H9 (cell line): Measurements from ENCODE around the gene B4GALT3. TPM values are rescaled to one million over a fixed set of nuclear protein-coding genes. Genes with fewer than 3 reads are reported as not detected.

Experiments
- DNase-seq: peaks from one replicate; pipeline ENCODE4 v3.0.0-alpha.2; 2017
- H2AFZ ChIP-seq: one replicate; pipeline ENCODE4 v1.6.1; 2013; ENCODE audit warnings: mild to moderate bottlenecking, low read length, control low read depth, moderate library complexity
- H2AK5ac ChIP-seq: 2 replicates; pipeline ENCODE4 v1.6.1; 2013; ENCODE audit warnings: low read length, control low read depth, mixed read lengths; ENCODE audit not compliant: insufficient read length
- H2BK120ac ChIP-seq: one replicate; pipeline ENCODE4 v1.6.1; 2013; ENCODE audit warnings: low read depth, mild to moderate bottlenecking, low read length, control low read depth, inconsistent platforms; ENCODE audit not compliant: poor library complexity, severe bottlenecking
- H2BK12ac ChIP-seq: 2 replicates; pipeline ENCODE4 v1.6.1; 2013; ENCODE audit warnings: low read length, control low read depth, mixed read lengths, low read depth; ENCODE audit not compliant: insufficient read length
- H2BK15ac ChIP-seq: 2 replicates; pipeline ENCODE4 v1.6.1; 2013; ENCODE audit warnings: low read depth, low read length, control low read depth
- H2BK20ac ChIP-seq: one replicate; pipeline ENCODE4 v1.6.1; 2013; ENCODE audit warnings: low read depth, mild to moderate bottlenecking, low read length, control low read depth, inconsistent platforms; ENCODE audit not compliant: poor library complexity, severe bottlenecking
- H2BK5ac ChIP-seq: 2 replicates; pipeline ENCODE4 v1.6.1; 2013; ENCODE audit warnings: low read length, control low read depth, mixed read lengths; ENCODE audit not compliant: insufficient read length
- H3K14ac ChIP-seq: 2 replicates; pipeline ENCODE4 v1.6.1; 2013; ENCODE audit warnings: low read length, control low read depth; ENCODE audit not compliant: insufficient read depth
- H3K18ac ChIP-seq: 2 replicates; pipeline ENCODE4 v1.6.1; 2013; ENCODE audit warnings: low read depth, mild to moderate bottlenecking, mixed read lengths, low read length, control low read depth; ENCODE audit not compliant: insufficient read length
- H3K23ac ChIP-seq: 2 replicates; pipeline ENCODE4 v1.6.1; 2013; ENCODE audit warnings: low read length, control low read depth, mixed read lengths, low read depth; ENCODE audit not compliant: insufficient read length
- H3K23me2 ChIP-seq: 2 replicates; pipeline ENCODE4 v1.6.1; 2013; ENCODE audit warnings: low read depth, mild to moderate bottlenecking, mixed read lengths, low read length, control low read depth; ENCODE audit not compliant: insufficient read length, poor library complexity, severe bottlenecking
- H3K27ac ChIP-seq: 2 replicates; pipeline ENCODE4 v1.5.1; 2013; ENCODE audit warnings: low read length, control low read depth, mixed read lengths, low read depth; ENCODE audit not compliant: insufficient read length
- H3K27me3 ChIP-seq: 2 replicates; pipeline ENCODE4 v1.6.1; 2013; ENCODE audit warnings: low read length, control low read depth, inconsistent platforms; ENCODE audit not compliant: insufficient read depth
- H3K4ac ChIP-seq: 2 replicates; pipeline ENCODE4 v1.6.1; 2013; ENCODE audit warnings: low read depth, mild to moderate bottlenecking, control low read depth, inconsistent platforms, low read length, moderate library complexity
- H3K4me1 ChIP-seq: 2 replicates; pipeline ENCODE4 v1.6.1; 2013; ENCODE audit warnings: low read length, control low read depth, inconsistent platforms; ENCODE audit not compliant: insufficient read depth
- H3K4me2 ChIP-seq: 2 replicates; pipeline ENCODE4 v1.6.1; 2013; ENCODE audit warnings: low read length, control low read depth, mixed read lengths; ENCODE audit not compliant: insufficient read length, insufficient read depth
- H3K56ac ChIP-seq: 2 replicates; pipeline ENCODE4 v1.6.1; 2013; ENCODE audit warnings: low read depth, mild to moderate bottlenecking, mixed read lengths, low read length, control low read depth; ENCODE audit not compliant: insufficient read length
- H3K79me1 ChIP-seq: 2 replicates; pipeline ENCODE4 v1.6.1; 2013; ENCODE audit warnings: low read depth, mild to moderate bottlenecking, moderate library complexity, low read length, control low read depth, inconsistent platforms; ENCODE audit not compliant: insufficient read depth, poor library complexity, severe bottlenecking
- H3K79me2 ChIP-seq: 2 replicates; pipeline ENCODE4 v1.6.1; 2013; ENCODE audit warnings: low read length, control low read depth, inconsistent platforms; ENCODE audit not compliant: insufficient read depth
- H3K9ac ChIP-seq: 2 replicates; pipeline ENCODE4 v1.6.1; 2013; ENCODE audit warnings: low read length, control low read depth, mixed read lengths; ENCODE audit not compliant: insufficient read length; ENCODE audit errors: extremely low read depth
- H3K9me3 ChIP-seq: one replicate; pipeline ENCODE4 v1.6.1; 2013; ENCODE audit warnings: low read depth, low read length, inconsistent platforms; ENCODE audit not compliant: control insufficient read depth
- H3T11ph ChIP-seq: one replicate; pipeline ENCODE4 v1.6.1; 2013; ENCODE audit warnings: mild to moderate bottlenecking, low read length, control low read depth, inconsistent platforms
- H4K20me1 ChIP-seq: one replicate; pipeline ENCODE4 v1.6.1; 2013; ENCODE audit not compliant: control insufficient read depth, insufficient read length, insufficient read depth
- H4K5ac ChIP-seq: 2 replicates; pipeline ENCODE4 v1.6.1; 2013; ENCODE audit warnings: low read depth, mild to moderate bottlenecking, mixed read lengths, low read length, control low read depth; ENCODE audit not compliant: insufficient read length
- H4K8ac ChIP-seq: replicated peaks from 2 replicates; pipeline ENCODE4 v1.6.1; 2013; ENCODE audit warnings: low read length, control low read depth, mixed read lengths, low read depth; ENCODE audit not compliant: insufficient read length
- H4K91ac ChIP-seq: 2 replicates; pipeline ENCODE4 v1.6.1; 2013; ENCODE audit warnings: low read depth, mild to moderate bottlenecking, moderate library complexity, mixed read lengths, low read length, control low read depth; ENCODE audit not compliant: insufficient read length
- H3K27ac Mint-ChIP-seq, 3 experiments: 2 replicates in 2 of 3; 3 replicates in 1 of 3; pipeline ENCODE4 v1.8.0; 2020 to 2021; ENCODE audit warnings: mixed read lengths in 3 of 3, mild to moderate bottlenecking in 1 of 3, moderate library complexity in 1 of 3
- H3K27me3 Mint-ChIP-seq: 2 replicates; pipeline ENCODE4 v1.8.0; 2021; ENCODE audit warnings: low read depth, mild to moderate bottlenecking, moderate library complexity, mixed read lengths
- H3K36me3 Mint-ChIP-seq, 3 experiments: 2 replicates in 2 of 3; 3 replicates in 1 of 3; pipeline ENCODE4 v1.8.0; 2020 to 2021; ENCODE audit warnings: low read depth in 3 of 3, mixed read lengths in 3 of 3; ENCODE audit not compliant: insufficient read depth in 1 of 3
- H3K4me1 Mint-ChIP-seq, 2 experiments: 2 replicates each; pipeline ENCODE4 v1.8.0; 2020; ENCODE audit warnings: mixed read lengths in 2 of 2
- H3K4me3 Mint-ChIP-seq, 2 experiments: 2 replicates in 1 of 2; 3 replicates in 1 of 2; pipeline ENCODE4 v1.8.0; 2020 to 2021; ENCODE audit warnings: mild to moderate bottlenecking in 2 of 2, mixed read lengths in 2 of 2, moderate library complexity in 1 of 2
- H3K9me3 Mint-ChIP-seq, 2 experiments: 2 replicates in 1 of 2; 3 replicates in 1 of 2; pipeline ENCODE4 v1.8.0; 2020; ENCODE audit warnings: mild to moderate bottlenecking in 2 of 2, mixed read lengths in 2 of 2, moderate library complexity in 1 of 2
- CTCF ChIP-seq: fragments of 200-600 bp; sonication (generic); conservative IDR thresholded peaks from 3 replicates; pipeline ENCODE4 v1.8.0; 2021; ENCODE audit warnings: antibody characterized with exemption, mild to moderate bottlenecking
- WGBS: extraction: QIAGEN DNeasy Blood & Tissue Kit; methylation state at CpG from one replicate; pipeline ENCODE4 v1.1.7; 2013; ENCODE audit warnings: missing lambda C conversion rate, low lambda C conversion rate, mixed read lengths; ENCODE audit not compliant: insufficient read length; ENCODE audit errors: extremely low coverage; 5-methylcytosine and 5-hydroxymethylcytosine counted together
- total RNA-seq: library from RNA; stranded (reverse); gene quantifications from 2 replicates; pipeline ENCODE4 v1.2.1, GENCODE V29; 2021

The B4GALT3 gene
- total RNA-seq, 1 experiment from 2014 or later, result 31.8 TPM

DNA sequence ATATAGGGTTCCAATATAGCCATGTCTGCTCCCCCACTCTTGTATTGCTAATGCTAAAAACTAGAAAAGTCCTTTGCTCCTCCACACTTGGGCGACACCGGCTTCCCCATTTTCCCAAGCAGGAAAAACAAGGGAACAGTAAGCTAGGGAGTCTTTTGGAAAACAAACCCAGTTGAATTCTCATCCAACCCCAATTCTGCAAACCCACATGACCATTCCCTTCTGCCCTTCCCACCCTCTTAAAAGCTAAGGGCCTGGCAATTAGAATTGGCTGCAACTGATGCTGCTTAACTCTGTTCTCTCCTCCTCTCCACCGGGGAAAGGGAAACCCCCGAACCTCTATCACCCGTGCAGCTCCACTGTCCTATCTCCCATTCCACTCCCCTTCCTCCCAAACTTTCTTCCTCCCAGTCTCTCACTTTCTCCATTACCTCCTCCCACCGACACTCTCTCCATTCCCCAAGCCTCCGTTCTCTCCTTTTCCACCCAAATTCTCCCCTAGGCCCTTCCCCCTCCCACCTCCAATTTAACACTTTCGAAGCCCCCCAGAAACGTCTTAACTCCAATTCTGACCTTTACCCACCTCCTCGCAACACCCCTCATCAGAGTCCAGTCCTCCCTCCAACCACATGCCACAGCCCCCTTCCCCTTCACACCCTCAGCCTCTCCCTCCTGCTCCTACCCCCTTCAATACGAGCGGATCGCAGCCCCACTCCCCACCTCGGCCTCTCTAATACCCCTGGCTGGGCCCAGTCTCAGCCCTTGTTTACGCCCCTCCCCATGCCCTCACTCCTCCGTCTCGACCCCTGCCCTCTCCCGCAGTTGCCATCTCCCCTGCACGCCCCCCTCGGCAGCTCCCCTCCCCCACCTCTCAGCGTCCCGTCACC lies 45.5 kb downstream of the B4GALT3 start:
- peaks cover 8% of the 10 kb centered on the region for H3K79me1 ChIP-seq
- H2BK5ac ChIP-seq, result no peak overlapping the region
- H3K79me2 ChIP-seq, result peaks cover 6% of the 10 kb centered on the region; the same call in 1 of the 2 replicates
- peaks cover 5 to 35% (median 33%) of the 10 kb centered on the region in 3 experiments; a peak in 6 of 7 replicates for H3K36me3 Mint-ChIP-seq
- peak overlapping the region; percentile 76 to 99 (median 93); a peak in 6 of 7 replicates for H3K27ac Mint-ChIP-seq
- peaks cover 18 to 19% of the 10 kb centered on the region in 2 experiments for H3K4me1 Mint-ChIP-seq
- H4K5ac ChIP-seq, result no peak overlapping the region
- no peaks in the 10 kb centered on the region for H3K4me1 ChIP-seq
- no peak overlapping the region for H2BK15ac ChIP-seq
- WGBS, result 100% methylated on average over 1 of the region's 22 CpGs
- no peak overlapping the region for H4K8ac ChIP-seq
- no peak overlapping the region for H2BK20ac ChIP-seq
- H3K4me3 Mint-ChIP-seq, result no peak overlapping the region; a peak in 1 of 5 replicates
- H3K14ac ChIP-seq, result peak overlapping the region; percentile 86
- H3K4ac ChIP-seq, result no peak overlapping the region
- no peak overlapping the region for H2BK120ac ChIP-seq
- peak overlapping the region; percentile 33 for H3K27ac ChIP-seq
- H3K27me3 Mint-ChIP-seq, result no peaks in the 10 kb centered on the region
- no peaks in the 10 kb centered on the region; a peak in 1 of 5 replicates for H3K9me3 Mint-ChIP-seq
- H3K9ac ChIP-seq, result peak overlapping the region; percentile 86
- no peaks in the 10 kb centered on the region for H3K9me3 ChIP-seq
- DNase-seq, result no peak
- peak overlapping the region; percentile 74 for H3K18ac ChIP-seq
- H3T11ph ChIP-seq, result no peak overlapping the region
- TF ChIP-seq CTCF, result no peak
- no peak overlapping the region for H2AFZ ChIP-seq
- H3K23me2 ChIP-seq, result peaks cover 13% of the 10 kb centered on the region
- no peaks in the 10 kb centered on the region for H3K27me3 ChIP-seq
- no peak overlapping the region for H2BK12ac ChIP-seq
- no peak overlapping the region for H3K23ac ChIP-seq
- H4K91ac ChIP-seq, result no peak overlapping the region
- no peak overlapping the region for H3K56ac ChIP-seq
- no peaks in the 10 kb centered on the region for H4K20me1 ChIP-seq
- no peak overlapping the region for H2AK5ac ChIP-seq
- peak overlapping the region; percentile 98 for H3K4me2 ChIP-seq
